NCI-H2227 treated with DMSO at 0.1 percent for 48 hours (cell line): ENCODE results near the gene RASGEF1C.

ENCODE experiments used
- DNase-seq: peaks from one replicate; lab custom pipeline; 2025; lab: John Stamatoyannopoulos, UW

The RASGEF1C gene

DNA sequence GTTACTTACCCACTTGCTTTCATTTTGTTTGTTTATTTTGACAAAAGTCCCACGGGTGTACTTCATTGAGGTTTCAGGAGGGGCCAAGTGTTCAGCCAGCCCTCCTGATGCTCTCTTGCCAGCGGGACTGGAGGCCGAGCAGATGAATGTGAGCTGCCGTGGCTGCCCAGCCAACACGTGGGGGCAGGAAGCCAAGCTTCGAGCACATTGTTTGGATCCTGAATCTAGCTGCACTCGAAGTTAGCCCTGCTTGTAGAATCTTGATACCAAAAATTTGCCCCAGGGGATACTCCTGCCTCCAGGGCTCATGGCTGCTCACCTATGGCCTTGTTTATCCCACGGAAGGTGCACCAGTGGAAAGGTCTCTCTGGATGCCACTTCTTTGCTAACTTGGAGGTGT is 49.3 kb downstream of the RASGEF1C start:
- DNase-seq = no peak

DNA sequence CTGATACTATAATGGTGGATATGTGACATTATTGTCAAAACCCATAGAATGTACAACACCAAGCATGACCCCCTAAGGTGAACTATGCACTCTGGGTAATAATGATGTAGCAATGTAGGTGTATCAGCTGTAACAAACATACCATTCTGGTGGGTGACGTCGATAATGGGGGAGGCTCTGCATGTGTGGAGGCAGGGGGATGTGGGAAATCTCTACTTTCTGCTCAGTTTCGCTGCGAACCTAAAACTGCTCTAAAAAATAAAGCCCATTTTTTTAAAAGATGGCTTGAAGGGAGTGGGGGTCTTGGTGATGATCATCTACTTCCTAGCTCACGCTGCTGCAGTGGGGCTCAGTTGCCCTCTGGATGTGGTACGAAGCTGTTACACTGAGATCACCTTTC is 51.1 kb downstream of the RASGEF1C start:
- DNase-seq = no peak

DNA sequence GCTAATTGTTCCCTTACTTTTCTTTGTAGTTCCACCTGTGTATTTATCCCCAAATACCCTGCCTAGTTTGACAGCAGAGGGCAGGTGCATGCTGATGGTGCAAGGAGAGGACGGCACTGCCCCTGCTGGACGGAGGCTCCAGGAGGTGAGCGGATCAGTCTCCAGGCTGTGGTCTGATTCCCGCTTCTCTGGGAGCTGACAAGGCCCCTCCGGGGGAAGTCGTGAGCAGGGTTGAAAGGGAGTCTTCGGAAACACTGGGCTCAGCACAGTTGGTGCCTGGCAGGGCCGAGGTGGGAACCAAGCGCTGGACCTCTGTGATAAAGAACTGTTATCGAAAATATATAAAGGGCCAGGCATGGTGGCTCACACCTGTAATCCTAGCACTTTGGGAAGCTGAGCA is 52.9 kb downstream of the RASGEF1C start:
- DNase-seq = no peak

DNA sequence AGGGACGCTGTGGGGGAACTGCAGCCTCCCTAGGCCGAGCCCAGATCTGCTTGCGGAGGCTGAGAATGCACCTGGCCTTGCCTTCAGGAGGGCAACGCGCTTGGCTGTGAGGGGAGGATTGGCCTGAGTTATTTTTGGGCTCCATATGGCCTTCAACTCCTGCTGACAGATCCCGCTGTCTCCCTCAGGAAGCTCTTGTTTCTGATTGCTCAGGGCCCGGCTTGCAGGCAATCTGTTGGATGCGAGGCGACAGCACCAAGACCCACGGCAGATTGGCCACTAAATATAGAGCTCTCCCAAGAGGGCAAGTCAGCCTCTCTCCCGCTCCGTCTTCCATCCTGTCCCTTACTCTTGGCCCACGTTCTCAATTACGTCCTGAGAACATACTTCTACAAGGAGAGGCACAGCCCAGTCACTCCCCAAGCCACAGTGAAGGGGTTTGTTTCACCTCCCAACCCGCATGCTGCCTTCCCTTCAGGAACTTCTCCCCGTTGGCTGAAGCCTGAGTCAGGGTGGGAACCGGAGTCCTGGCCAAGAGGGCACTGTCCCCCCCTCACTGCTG is 53.6 kb downstream of the RASGEF1C start:
- no peak for DNase-seq

DNA sequence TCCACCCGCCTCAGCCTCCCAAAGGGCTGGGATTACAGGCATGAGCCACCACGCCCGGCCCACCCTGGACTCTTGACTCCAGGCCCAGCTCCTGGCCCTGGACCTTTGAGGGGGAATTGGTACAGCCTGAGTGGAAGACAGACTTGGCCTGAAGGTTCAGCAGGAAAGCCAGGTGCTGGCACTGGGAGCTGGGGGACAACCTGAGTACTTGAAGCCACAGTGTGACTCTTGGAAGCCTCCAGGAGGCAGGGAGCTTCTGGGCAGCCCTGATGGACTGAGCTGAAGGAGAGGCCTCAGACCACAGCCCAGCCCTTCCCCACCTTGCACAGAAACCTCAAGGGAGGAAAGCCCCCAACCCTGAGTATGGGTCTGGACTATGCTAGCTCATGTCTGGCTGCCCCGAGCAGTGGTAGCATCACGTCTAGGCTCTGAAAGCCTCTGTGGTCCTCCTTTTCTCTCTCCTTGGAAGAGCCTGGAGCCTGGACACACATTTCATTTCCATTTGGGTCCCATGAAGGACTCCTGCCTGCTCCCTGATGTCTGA is 54.1 kb downstream of the RASGEF1C start:
- no peak for DNase-seq

DNA sequence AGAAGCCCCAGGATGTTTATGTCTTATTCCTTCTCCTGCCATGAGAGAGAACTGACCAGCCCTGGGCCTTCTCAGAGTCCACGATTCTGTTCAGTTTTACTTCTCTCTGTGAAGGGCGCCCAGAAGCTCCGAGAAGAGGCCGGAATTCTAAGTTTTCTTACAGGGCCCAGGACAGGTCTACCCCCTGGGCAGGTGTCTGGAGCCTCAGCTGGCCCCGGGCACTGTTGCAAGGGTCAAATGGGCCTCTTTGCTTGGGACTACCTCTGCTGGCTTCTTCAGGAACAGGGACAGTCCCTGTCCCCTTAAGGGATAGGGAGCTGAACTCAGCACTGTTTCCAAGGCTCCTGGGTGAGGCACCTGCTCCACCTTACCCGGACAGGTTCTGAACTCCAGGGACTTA is 55.0 kb downstream of the RASGEF1C start:
- no peak for DNase-seq

DNA sequence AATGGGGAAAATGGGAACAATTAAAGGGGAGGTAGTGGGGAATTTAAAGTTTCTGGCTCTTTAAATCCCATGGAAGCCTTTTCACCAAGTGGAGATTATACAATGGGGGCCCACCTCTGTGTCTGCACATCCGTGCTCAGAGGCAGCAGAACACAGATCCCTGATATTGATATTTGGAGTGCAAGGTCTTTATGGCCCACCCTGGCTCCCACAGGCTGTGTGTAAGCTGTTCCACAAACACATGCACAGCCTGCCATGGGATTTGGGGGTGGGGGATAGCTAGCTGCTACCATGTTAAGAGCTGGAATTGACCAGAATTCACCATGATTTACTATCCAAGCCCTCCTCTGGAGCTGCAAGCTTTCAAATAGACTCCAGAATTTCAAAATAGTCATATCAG is 55.9 kb downstream of the RASGEF1C start:
- DNase-seq = no peak

DNA sequence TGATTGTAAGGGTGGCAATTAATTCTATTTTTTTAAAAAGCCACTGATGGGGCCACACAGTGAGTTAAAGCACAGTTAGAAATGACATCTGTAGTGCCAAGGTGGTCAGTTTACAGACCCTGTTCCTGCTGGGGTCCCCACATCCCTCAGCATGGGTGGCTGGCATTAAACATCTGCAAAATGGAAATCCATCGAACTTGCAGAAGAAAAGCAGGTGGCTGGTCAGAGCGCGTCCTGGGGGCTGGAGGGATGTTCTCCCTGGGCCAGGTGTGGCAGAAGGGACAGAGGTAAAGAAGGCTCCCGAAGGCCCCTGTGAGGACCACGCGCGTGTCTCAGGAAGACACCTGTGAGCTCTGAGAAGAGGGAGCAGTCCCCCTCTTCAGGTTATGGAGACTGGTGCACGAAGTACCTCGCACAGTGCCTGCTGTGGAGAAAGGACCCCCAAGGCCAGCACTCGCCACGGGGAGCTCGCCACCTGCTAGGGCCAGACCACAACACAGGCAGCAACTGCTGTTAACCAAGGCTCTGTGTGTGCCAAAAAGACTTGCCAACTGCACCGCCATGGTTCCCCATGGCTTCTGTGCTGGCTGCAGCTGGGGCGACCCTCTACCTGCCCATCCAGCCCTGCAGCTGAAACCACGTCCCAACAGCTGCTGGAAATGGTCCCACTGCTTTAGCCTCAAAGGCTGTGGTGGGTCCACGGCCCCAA is 65.2 kb downstream of the RASGEF1C start:
- DNase-seq = no peak

DNA sequence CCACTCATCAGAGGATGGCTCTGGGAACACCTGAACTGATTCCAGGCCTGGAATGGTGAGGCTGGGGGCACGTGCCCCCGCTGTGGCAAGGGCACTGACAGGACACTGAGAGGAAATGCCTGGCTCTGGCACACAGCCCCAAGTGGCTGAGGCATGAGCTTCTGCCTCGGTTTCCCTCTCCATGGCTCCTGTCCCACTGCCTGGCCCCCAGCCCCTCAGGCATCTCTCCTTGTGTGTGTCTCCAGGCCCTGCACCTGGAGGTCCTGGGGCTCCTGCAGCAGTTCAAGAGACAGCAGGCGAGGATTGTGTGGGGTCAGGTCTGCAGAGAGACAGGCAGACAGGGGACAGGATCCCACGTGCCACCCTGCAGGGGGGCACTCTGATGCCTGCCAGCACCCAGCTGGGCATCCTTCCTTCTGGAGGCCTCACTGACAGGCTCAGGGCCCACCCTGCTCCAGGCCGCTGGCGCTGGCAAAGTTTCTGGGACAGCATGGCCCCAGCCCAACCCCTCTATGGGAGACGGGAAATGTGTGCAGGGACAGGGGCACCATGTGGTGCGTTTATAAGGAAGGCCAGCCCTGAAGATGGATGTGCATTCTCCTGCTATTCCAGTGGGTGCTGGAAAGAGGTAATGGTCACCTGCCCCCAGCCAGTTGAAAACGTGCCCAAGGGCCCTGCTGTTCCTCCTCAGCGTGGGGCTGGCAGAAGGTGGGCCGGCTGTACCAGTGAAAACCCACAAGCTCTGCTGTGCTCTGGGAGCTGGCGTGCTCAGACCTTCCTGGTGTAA is 66.0 kb downstream of the RASGEF1C start:
- no peak for DNase-seq

DNA sequence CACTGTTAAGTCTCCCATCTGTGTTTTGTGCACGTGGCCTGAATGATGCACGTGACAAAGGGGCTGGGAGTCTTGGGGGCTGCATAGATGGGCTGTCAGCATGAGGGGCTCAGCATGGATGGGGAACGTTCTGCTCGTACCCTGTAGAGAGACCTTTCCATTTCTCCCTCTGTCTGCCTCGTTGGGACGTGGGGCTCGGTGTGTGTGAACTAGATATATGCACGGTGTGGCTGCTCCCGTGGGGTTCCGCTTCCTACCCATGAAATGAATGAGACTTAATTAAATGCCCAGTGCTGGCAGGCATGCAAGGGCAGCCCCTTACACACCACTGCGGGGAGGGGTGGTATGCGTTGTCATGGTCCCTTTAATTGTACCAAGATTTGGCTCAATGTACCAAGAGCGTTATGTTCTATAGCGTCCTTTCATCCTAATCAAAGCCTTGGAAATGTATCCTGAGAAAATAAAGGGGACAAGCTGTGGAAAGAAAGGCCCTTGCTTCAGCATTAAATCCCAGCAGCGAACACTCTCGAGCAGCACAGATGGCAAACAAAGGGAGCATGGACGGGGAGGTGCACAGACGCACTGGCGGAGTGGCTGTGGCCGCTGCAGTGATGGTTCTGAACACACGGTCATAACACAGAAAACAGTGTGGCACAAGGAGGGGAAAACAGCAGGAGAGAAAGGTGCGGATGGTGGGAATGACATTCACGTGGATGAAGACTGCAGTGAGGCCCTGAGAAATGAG is 66.8 kb downstream of the RASGEF1C start:
- no peak for DNase-seq

DNA sequence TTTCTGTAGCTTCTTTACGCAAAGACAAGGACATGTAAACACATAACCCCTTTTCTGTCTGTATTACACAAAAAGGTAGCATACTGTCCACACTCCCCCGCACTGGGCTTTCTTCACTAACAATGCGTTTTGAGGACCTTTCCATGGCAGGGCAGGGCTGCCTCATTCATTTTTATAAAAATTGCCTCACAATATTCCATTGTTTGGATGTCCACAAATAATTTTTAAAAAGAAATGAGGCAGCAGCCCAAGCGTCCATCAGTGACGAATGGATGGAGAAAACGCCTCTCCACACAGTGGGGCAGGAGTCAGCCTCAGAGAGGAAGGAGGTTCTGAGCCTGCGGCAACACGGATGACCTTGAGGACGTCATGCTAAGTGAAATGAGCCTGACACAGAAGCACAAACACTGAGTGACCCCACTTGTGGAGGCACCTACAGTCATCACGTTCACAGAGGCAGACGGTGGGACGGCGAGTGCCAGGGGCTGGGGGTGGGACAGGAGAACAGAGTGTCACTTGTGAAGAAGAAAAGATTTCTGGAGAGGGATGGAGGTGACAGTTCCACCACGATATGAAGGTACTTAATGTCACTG is 67.8 kb downstream of the RASGEF1C start:
- DNase-seq = no peak

DNA sequence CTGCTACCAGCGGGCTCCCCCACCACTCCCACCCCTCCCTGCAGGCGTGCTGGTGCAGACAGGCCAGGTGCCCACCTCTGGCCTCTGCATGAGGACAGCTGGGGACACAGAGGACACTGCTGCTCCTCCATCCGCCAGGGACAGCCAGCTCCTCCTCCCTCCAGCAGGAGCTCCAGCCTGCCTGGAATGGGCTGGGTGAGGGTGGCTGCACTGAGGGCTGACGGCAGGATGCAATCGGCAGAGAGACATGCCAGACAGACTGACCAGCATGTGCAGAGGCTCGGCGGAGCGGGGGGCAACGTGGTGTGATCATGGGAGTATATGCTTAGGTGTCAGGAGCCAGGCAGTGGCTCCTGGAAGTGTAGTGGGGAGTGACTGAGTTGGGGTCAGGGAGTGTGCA is 68.4 kb downstream of the RASGEF1C start:
- no peak for DNase-seq

DNA sequence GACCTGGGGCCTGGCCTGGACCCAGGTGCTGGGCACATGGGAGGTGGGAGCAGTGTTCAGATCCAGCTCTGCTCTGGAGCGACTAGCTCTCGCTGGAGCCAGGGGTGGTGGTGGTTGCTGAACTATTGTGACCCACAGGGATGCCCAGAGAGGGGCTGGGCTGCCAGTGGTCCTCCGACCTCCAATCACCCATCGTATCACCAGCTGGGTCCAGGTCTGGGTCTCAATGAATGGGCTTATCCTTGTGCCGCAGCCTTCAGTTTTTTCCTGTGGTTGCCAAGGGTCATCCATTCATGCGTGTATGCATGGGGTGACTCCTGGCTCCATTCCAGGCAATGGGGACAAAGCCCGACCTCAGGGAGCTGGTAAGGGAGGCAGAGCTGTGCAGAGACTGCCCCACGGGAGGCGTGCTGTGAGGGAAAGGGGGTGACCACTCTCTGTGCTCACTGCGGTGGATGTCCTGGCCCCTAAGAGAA is 68.9 kb downstream of the RASGEF1C start:
- DNase-seq = no peak

DNA sequence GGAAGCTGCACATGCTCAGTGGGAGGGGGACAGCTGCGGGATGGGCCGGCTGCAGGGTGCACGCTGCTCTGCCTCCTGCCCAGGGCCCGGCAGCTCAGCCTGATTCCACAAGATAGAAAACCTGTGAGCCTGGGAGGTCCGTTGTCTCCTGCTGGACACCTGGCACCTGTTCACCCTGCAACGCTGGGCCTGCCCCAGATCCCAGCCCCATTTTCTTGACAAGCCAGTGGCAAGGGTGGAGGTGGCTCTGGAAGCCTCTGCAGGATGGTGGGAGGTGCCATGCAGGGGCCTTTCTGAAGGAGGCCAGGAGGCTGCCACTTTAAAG is 69.3 kb downstream of the RASGEF1C start:
- no peak for DNase-seq

DNA sequence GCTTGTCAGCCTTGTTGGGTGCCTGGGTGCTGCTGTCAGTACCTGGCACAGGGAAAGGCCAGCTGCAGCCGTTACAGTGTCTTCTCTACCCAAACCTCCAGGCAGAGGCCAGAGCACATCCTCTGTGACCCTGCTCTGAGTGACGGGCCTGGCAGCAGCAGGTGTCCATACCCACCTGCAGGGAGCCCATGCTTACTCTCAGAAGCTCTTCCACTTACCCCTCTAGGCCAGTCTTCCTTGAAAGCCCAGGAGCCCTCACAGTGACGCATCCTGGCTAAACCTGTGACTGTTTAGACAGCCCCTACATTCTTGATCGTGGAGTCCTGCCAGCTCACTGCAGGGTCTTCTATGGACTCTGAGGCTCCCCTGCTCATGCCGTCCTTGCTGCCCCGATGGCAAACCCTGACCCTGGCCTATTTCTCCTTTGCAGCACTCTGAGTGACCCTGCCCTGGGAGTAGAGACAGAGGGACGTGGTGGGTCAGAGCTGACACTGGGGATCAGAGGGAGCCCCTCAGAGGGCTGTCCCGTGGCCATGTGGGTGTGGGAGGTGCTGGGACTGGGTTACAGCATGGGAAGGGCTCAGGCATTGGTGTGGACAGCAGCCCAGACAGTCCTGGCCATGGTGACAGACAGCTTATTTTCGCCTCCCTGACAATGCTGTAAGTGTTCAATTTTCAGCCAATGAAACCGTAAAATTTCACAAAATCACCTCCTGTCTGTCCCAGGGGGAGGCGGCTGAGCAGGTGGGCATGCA is 69.9 kb downstream of the RASGEF1C start:
- no peak for DNase-seq

DNA sequence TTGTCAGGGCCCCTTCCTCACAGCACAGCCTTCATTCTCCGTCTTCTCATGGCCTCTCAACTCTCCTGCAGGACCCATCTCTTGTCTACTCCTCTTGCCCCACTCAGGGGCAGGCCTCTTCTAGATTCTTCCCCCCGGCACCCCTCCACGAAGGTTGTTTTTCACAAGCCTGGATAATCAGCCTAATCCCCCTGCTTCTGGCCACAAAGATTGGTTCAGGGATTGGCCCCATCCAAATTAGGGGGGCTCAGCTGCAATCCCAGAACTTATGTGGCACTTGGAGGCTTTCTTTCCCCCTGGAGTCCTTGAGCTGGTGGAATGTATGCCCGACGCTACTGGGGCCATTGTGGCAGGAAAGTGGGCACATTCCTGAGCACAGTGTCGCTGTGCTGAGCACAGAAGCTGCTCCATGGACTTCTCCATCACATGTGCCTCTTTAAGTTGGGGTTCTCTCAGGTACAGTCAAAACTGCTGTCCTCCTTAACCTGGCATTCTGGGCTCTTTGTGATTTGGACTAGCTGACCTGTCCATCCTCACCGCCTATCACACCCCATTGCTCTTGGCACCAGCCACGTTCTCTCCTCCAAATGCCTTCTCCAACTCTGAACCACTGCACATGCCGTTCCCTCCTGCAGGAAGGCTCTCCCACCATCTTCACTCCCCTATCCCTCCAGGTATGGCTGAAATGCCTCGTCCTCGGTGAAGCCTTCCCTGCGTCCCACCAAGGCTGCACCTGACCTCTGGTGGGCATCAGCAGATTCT is 70.6 kb downstream of the RASGEF1C start:
- no peak for DNase-seq

DNA sequence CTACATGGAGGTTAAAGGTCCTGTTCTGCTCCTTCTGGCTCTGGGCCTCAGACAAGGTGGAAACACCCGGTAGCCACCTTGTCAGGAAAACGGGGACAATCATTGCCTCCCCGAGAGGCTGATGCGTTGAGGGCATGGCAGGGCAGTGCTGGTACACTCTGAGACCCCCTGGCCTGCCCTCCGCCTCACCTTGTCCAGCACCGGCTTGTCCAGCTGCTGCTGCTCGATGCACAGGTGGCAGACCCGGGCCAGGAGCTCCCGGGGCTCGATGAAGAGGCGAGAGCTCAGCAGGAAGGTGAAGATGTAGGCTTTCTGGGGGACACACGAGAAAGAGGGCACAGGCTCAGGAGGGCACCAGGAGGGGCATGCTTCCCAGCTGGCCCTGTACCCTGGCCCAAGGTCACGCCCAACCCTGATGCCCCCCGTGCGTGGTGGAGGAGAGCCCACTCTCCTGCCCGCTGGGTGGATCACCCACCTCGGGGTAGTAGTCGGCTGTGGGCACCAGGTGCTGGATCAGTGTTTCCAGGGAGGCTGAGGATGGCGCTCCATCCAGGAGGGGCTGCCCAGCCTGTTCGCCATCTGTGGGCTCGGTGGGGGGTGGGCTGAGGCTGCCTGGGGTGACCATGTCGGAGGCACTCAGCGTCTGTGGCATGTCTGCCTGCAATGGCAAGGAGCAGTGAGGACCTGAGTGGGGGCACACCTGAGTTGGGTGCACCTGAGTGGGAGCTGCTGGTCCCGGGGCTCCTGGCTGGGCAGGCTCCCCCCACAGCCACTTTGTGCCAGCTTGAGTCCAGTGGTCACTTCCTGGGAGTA is 71.4 kb downstream of the RASGEF1C start:
- DNase-seq = no peak

DNA sequence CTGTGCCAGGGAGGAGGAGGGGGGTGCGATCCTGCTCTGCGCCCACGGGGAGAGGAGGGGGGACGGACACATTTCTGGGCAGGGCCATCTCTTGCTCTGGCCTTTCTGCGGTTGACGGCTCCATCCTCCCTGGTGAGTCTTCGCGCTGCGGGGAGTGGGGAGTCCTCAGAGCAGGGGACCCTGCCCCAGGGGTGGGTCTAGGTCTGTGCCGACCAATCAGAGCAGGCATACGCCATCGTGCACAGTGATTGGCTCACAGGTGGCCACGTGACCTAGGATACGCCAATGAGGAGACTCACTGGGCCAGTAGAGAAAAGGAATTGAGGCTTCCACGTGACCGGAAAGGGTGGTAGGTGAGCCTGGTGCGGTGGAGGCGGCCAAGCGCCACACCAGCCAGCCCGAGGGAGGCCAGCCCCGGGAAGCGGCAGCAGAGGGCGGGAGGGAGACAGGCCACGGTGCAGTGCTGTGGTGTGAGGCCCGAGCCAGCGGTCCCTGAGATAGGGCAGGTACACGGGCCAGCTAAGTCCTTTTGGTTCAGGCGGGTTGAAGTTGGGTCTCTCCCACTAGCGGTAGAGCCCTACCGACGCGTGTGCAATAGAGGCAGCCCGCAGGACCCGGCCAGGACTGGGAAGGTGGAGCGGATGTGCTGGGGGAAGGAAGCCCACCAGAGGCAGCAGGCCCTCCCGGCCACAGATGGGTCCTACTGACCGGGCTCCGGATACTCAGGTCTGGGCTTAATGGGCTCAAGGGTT is 72.2 kb downstream of the RASGEF1C start:
- no peak for DNase-seq
